ENCODE data around the gene NUP35. TPM values are rescaled to one million over a fixed set of nuclear protein-coding genes. Genes with fewer than 3 reads are reported as not detected.

NUP35 gene
- total and polyA plus RNA-seq, 2 experiments from 2014 or later = 57.4 to 65.3 TPM

DNA sequence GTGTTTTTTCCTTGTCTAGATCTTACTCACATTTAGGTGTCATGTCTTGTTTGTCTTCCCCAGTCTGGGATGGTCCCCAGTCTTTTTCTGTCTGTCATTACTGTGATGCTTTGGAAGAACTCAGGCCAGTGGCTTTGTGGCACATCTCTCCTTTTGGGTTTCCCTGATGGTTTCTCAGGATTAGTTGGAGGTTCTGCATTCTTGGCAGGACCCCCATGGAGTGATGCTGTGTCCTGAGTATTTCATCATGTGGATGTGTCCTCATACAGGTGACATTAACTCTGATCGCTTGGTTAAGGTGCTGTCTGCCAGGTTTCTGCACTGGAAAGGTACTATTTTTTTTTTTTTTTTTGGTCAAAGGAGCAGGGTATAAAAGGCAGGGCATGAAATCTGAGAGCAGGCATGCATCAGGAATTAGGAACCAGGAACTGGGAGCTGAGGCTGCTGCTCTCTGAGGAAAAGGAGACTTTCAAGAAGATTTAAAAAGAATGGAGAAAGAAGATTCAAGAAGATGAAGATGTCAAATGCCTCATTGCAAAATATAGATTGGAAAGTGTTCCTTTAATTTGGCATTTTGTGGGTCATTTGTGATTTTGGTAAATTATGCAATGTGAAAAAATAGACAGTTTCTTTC, 85.3 kb downstream of the NUP35 start:
- Histone ChIP-seq H3K9me2 (ENCODE audit: insufficient read depth) (no peaks in the 10 kb centered on the region), H2AFZ (no peak overlapping the region), H3K4me3 (no peak overlapping the region), H3F3A (replicated peaks; ENCODE audit: low read depth) (no peaks in the 10 kb centered on the region), H4K20me1 (replicated peaks; ENCODE audit: insufficient read depth) (no peaks in the 10 kb centered on the region), H3K27ac (ENCODE audit: low read depth) (no peak overlapping the region), H3K4me1 (ENCODE audit: insufficient read depth) (no peaks in the 10 kb centered on the region), H3K36me3 (ENCODE audit: insufficient read depth) (no peaks in the 10 kb centered on the region), H3K4me2 (no peak overlapping the region), H3K27me3 (ENCODE audit: insufficient read depth) (no peaks in the 10 kb centered on the region), H3K79me2 (replicated peaks; ENCODE audit: insufficient read depth) (no peaks in the 10 kb centered on the region)
- peaks cover 11% of the 10 kb centered on the region for H3K36me3 Mint-ChIP-seq (ENCODE audit: low read depth)
- H3K4me1 Mint-ChIP-seq = peaks cover 12% of the 10 kb centered on the region; the same call in 2 of the 3 replicates
- no peak overlapping the region for H3K27ac Mint-ChIP-seq
- ATAC-seq (no peak), DNase-seq (ENCODE audit: low spot score) (peak; percentile 50)
- TF ChIP-seq JUNB (IDR thresholded peaks at IDR 0.05; ENCODE audit: unreplicated experiment) (no peak), CREB1 (CRISPR knock-in tag; IDR thresholded peaks at IDR 0.05; ENCODE audit: low read depth) (0 out of 2 replicates have a peak, but pooled peaks have one; percentile 11)
- H3K4me3 Mint-ChIP-seq = no peak overlapping the region
- H3K9me3 Mint-ChIP-seq = peaks cover 4% of the 10 kb centered on the region; the same call in 2 of the 3 replicates
- peaks cover 1% of the 10 kb centered on the region for H3K27me3 Mint-ChIP-seq (ENCODE audit: insufficient read depth, low read depth, poor library complexity)

Other genes with a start within 250 kb of the NUP35 start
- 157 and 179 TPM in 2 replicates for gene NCKAP1, start 86.0 kb upstream of the NUP35 start, total RNA-seq (2014; rRNA removed; shearing (Covaris generic))
- gene NCKAP1, start 86.0 kb upstream of the NUP35 start, polyA plus RNA-seq (2016; fragmentation: Nextera tagmentation; extraction: Ambion mirVana) = 53.8 and 61.7 TPM in 2 replicates
- 0.97 and 2.8 TPM in 2 replicates for gene DUSP19, start 45.7 kb upstream of the NUP35 start, total RNA-seq (2014; rRNA removed; shearing (Covaris generic))
- gene DUSP19, start 45.7 kb upstream of the NUP35 start, polyA plus RNA-seq (2016; fragmentation: Nextera tagmentation; extraction: Ambion mirVana) = 1.9 TPM in 2 replicates

Measured in GM23338 (cell line).